22Rv1 (cell line): Measurements from ENCODE around the gene TOB1.

Source experiments
- H3K27ac ChIP-seq: fragments of 450-650 bp; 2 replicates; pipeline ENCODE4 v1.5.1; 2017
- ZFX ChIP-seq: fragments of 450-650 bp; IDR thresholded peaks from 2 replicates; pipeline ENCODE4 v1.6.1; 2017; ENCODE audit warnings: antibody characterized with exemption, borderline replicate concordance
- TF ChIP-seq, protein P1 (sequence below): fragments of 450-650 bp; IDR thresholded peaks from 2 replicates; pipeline ENCODE4 v1.5.1; 2017; ENCODE audit warnings: mild to moderate bottlenecking

TOB1 gene

DNA sequence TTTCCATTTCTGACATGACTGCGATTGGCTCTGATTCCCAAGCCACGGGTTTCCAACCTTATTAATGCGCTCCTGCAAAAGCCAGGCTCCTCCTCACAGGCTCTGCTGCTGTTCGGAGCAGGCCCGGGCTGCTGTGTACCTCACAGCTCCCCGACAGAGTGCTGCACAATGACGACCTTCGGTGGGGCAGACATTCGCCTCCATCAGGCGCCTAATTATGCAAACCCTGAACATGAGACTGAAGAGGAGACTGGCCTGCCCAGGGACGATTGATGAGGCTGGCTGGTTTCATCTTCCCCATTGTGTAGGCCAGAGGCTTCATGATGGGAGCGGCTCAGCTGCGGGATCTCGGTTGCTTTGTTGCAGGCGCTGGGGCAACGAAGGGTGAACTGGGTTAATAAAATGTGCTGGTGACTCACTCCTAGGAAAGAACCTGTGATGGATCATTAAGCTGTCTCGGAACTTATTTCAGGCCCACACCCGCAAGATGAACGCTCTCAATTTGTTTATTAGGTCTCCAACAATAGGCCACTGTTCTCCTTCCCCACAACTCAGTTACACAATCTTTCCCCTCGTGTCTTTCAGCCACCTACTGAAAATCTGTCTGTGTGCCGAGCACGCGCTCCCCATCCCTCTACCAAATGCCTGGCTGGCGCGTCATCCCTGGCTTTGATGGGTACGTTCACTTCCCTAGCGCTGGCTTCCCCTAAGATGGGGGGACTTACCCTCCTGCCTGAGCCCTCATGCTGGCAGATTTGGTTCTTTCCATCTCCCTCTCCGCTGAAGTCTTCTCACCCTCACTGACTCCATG, 27.2 kb upstream of the TOB1 start:
- TF ChIP-seq, protein P1, sequence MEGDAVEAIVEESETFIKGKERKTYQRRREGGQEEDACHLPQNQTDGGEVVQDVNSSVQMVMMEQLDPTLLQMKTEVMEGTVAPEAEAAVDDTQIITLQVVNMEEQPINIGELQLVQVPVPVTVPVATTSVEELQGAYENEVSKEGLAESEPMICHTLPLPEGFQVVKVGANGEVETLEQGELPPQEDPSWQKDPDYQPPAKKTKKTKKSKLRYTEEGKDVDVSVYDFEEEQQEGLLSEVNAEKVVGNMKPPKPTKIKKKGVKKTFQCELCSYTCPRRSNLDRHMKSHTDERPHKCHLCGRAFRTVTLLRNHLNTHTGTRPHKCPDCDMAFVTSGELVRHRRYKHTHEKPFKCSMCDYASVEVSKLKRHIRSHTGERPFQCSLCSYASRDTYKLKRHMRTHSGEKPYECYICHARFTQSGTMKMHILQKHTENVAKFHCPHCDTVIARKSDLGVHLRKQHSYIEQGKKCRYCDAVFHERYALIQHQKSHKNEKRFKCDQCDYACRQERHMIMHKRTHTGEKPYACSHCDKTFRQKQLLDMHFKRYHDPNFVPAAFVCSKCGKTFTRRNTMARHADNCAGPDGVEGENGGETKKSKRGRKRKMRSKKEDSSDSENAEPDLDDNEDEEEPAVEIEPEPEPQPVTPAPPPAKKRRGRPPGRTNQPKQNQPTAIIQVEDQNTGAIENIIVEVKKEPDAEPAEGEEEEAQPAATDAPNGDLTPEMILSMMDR: no peak
- TF ChIP-seq ZFX: no peak
- no peak overlapping the region for H3K27ac ChIP-seq

DNA sequence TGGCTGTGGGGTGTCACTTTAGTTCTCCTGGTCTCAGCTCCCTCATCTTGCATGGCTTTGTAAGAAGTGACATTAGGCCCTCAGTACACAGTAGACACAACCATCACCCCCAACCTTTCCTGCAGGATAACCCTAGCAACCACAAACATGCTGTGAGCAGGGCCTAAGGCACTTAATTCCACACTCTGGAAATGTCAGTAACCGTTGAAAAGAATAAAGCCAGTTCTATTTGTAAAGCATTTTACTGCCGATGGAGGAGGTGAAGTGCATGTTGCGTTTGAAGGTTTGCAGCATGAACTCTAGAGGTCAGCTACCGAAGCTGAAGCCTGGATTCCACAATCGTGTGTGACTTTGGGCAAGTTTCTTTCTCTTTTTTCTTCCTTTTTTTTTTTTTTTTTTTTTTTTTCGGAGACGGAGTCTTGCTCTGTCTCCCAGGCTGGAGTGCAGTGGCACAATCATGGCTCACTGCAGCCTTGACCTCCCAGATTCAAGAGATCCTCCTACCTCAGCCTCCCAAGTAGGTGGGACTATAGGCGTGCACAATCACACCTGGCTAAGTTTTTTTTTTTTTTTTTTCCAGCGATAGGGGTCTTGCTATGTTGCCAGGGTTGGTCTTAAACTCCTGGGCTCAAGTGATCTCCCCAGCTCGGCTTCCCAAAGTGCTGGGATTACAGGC, 26.1 kb upstream of the TOB1 start:
- no peak overlapping the region for H3K27ac ChIP-seq
- TF ChIP-seq ZFX: no peak
- TF ChIP-seq, protein P1: no peak

DNA sequence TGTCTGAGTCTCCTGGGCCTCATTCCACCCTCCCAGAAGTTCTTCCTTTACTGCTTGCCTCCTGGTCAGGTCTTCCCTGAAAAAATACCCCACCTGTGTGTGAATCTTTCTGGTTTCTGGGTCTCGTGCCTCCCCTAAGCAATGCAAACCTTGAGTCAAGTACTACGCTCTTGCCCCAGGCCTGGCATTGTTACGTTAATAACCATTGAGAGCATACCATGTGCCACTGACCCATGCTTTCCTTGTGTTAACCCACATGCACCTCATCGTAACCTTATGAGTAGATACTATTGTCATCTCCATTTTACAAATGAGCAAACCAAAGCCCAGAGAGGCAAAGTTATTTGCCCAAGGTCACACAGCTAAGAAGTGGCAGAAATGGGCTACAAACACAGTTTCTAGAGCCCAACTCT, 25.4 kb upstream of the TOB1 start:
- no peak for TF ChIP-seq ZFX
- TF ChIP-seq, protein P1: no peak
- no peak overlapping the region for H3K27ac ChIP-seq

DNA sequence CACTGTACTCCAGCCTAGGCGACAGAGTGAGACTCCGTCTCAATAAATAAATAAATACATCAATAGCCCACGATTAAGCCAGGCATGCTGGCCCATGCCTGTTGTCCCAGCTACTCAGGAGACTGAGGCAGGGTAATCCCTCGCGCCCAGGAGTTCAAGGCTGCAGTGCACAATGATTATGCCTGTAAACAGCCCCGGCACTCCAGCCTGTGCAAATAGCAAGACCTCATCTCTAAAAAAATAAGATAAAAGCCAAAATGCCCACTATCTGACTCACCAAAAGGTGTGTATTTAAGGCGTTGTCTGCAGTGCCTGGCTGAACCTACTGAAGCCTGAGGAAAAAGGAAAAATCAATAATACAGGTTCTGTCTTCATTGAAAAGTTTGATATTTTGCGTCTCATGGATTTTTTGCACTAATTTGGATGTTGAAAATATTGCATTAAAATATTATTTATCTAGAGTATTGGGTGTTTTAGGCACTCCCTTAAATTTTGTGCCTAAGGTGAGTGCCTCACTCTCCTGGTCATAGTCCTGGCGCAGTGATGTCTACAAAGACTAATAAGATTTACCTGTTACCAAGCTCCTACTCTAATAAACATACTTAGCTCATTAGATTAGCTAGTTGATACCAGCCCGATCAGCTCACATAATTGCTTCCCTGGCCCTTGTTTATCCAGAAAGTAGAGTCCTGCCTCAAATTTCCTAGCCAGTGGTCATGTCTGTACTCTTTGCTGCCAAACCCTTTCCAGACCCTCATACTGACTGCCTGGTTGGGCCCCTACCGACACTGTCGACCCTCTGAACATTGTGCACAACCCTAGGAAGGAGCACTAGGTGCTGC, 24.7 kb upstream of the TOB1 start:
- H3K27ac ChIP-seq: no peak overlapping the region

DNA sequence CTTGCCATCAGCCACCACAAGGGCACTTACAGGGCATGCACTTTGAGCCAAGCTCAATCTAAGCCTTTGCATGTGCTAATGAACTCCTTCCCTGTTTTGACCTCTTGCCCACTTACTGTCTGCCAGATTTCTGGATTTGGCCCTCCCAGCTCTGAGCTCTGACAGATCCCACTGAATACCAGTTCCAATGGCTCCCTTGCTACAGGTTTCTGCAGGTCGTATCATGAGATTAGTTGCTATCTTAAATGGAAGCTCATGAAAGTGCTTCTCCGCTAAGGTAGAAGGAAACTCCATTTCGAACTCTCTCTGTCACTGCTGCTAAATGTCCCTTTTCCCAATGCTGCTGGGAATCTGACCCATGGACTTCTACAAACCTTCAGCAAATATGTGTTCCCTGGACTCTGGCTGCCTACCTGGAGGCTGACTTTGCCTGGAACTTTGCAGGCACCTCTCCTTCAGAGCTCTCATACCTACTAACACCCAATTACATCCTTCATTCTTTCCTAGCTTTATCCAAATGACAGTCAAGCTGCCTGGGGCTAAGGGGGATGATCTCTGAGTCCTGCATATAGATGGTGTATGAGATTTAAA, 23.5 kb upstream of the TOB1 start:
- no peak for TF ChIP-seq ZFX
- TF ChIP-seq, protein P1: no peak
- no peak overlapping the region for H3K27ac ChIP-seq

More for the DNA sequence above, 24.7 kb upstream of the TOB1 start:
- TF ChIP-seq, protein P1: no peak
- no peak for TF ChIP-seq ZFX

DNA sequence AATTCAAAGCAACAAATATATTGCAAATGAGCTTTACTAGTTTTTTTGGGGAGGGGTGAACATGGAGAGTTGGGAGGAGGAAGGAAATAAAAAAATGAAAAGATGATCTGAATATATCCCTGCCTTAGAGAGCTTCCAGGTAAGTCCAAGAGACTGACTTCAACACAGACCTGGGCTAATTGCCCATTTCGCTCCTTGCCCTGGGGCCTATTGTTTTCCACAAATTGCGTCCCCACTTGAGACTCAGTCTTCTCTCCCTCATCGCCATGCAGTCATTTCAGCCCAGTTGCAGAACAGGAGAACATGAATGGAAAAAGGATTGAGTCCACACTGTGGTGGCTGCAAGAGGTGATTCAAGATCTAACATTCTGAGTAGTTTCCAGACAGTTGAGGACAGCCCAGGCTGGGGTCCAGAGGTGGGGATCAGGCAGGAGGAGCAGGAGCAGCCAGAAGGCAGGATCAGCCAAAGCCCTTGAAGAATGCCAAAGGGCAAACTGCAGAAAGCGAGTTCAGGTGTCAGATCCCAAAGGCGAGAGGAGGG, 21.6 kb upstream of the TOB1 start:
- H3K27ac ChIP-seq: no peak overlapping the region
- no peak for TF ChIP-seq ZFX
- TF ChIP-seq, protein P1: no peak
